Pulmonary artery endothelial cell (primary cell): ENCODE data around the gene ZNG1E. TPM values are rescaled to one million over a fixed set of nuclear protein-coding genes. Genes with fewer than 3 reads are reported as not detected.
"Not testable (repeated sequence)": the region's sequence is repeated elsewhere in the genome, so short reads cannot be mapped to it uniquely, and the experiment has no call there.

ENCODE experiments used
- DNase-seq: peaks from one replicate; pipeline ENCODE4 v3.0.0-alpha.2; 2011; ENCODE audit warnings: low read depth, low spot score
- total RNA-seq: library from RNA; depleted of rRNA; stranded (reverse); fragments of >200 nt; gene quantifications from 2 replicates; pipeline ENCODE4 v1.2.3, GENCODE V29; 2014

The ZNG1E gene
- total RNA-seq, result 24.9 and 34.7 TPM in 2 replicates

DNA sequence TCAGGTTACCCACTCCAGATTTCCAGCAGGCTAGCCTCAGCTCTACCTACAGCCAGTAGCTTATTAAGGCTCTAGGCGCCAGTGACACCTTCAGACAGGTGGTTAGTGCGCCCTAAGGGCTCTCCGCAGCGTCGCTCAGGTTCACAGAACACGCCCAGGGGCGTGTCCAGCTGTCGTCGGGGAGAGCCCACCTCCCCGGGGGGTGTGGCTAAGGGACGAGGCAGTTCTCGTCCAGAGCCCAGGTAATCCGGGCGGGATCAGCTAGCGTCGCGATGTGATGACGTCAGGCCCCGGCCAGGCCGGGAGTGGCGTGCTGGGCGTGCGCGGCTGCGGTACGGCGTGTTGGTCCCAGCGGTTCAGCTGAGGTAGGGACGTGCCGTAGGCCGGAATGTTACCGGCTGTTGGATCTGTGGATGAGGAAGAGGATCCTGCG, at the start of gene ZNG1E:
ZNG1E (plus strand) TSS at position 340 of the 433 bp plus-strand sequence; CDS start at position 389, 49 bp downstream.
- not testable (repeated sequence) for DNase-seq

DNA sequence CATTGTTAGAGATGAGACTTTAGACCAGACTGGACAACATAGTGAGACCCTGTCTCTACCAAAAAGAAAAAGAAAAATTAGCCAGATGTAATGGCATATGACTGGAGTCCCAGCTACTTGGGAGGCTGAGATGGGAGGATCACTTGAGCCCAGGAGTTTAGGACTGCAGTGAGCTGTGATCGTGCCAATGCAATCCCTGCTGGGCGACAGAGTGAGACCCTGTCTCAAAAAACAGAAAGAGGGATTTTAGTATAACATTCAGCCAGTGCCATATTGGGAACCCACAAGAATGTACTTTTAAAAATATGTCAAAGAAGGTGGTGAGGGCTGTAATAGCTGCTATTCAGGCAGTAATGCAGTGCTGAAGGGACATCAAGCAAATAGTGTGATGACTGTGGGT, 2.1 kb upstream of the ZNG1E start:
- not testable (repeated sequence) for DNase-seq

DNA sequence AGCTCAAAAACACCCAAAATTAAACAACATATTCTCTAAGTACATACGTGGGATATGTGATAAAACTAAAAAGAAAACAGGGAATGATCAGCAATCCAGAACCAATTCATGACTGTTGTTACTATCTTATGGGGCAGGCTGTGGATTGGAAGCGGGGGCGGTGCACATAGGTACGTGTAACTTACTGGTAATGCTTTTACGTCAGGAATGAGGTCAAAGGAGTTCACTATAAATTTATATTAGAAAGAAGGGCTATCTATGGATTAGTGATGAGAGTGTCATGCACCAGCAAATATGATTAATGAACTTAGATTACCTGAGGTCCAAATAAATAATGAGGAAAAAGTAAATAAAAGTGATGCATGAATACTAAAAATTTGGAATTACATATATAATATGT, 710 bp upstream of the ZNG1E start:
- not testable (repeated sequence) for DNase-seq

DNA sequence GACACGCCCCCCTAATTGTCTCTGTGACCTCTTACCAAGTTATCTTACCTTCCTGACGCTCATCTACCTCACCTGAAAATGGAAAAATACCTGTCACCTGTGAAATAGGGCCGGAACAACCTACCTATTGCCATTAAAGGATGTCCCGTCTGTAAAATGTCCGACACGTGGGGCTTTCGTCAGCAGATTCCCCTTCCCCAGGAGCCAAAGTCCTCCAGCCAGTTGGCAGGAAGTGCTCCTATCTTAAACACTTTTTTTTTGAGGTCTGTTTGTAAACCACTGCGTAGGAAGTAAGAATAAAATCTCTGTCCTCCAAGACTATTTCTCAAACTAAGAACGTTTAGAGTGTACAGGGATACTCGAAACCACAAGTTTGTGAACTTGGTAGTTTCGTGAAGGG, 661 bp downstream of the ZNG1E start:
- not testable (repeated sequence) for DNase-seq

DNA sequence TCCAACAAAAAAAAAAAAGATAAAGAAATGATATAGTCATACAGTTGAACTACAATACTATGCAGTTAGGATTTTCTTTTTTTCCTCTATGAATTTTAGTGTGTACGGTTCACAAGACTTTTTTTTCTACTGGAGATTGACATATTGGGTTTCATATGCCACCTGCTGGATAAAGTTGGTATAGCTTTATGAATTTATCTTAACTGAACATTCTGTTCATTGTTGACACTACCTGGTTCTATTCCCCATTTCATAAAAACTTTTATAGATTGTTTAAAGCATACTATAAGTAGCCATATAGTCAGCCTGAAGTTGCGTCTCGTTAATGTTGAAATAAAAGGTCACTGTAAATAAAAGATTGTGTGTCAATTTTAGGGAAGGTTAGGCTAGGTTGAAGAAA, 2.8 kb downstream of the ZNG1E start:
- not testable (repeated sequence) for DNase-seq

DNA sequence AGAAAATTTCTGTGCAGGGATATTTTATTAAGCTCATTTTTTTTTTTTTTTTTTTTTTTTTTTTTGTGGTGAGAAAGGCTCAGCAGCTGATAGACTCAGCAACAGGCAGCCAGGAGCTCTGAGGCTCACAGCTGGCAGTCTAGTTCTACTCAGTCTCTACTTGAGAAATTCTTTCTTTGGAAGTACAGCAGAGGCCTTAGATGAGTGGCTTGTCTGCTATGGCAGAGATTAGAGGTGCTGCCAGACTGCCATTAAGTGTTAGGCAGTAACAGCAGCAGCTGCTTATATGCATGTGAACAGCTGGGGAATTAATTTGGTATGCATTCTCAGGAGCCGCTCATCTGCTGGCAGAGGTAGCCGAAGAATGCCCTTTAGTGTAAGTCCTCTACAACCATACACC, 27.8 kb downstream of the ZNG1E start:
- DNase-seq, result not testable (repeated sequence)

DNA sequence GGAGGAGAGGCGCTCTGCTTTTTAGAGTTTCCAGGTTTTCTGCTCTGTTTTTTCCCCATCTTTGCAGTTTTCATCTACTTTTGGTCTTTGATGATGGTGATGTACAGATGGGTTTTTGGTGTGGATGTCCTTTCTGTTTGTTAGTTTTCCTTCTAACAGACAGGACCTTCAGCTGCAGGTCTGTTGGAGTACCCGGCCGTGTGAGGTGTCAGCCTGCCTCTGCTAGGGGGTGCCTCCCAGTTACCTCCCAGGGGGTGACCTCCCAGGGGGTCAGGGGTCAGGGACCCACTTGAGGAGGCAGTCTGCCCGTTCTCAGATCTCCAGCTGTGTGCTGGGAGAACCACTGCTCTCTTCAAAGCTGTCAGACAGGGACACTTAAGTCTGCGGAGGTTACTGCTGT, 38.7 kb downstream of the ZNG1E start:
- DNase-seq, result not testable (repeated sequence)

DNA sequence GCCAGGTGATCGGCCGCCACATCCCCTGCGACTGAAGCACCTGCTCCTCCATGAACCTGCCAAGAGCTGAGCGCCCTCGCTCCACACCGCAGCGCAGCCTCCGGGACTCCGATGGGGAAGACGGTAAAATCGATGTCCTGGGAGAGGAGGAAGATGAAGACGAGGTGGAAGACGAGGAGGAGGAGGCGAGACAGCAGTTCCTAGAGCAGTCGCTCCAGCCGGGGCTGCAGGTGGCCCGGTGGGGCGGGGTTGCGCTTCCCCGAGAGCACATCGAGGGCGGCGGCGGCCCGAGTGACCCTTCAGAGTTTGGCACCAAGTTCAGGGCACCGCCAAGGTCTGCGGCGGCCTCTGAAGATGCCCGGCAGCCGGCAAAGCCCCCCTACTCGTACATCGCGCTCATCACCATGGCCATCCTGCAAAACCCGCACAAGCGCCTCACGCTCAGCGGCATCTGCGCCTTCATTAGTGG, 61.4 kb downstream of the ZNG1E start, which contains the start of gene FOXD4L4:
FOXD4L4 (plus strand) TSS at position 51 of the 469 bp plus-strand sequence; CDS start at position 51, 0 bp downstream.
- not testable (repeated sequence) for DNase-seq

DNA sequence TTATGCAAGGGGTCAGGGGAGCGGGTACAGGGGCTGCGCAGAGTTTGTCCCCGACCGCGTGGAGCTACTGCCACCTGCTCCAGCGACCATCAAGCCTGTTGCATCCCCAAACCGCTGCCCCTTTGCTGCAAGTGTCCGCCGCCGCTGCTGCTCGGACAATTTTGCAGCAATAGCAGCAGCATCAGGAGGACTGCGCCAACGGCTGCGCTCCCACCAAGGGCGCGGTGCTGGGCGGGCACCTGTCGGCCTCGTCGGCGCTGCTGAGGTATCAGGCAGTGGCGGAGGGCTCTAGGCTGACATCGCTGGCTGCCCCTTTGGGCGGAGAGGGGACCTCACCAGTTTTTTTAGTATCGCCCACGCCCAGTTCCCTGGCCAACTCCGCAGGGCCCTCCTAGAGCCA, 62.4 kb downstream of the ZNG1E start:
- not testable (repeated sequence) for DNase-seq

Other genes starting within 250 kb of the ZNG1E start
- gene FOXD4L4, start 61.2 kb downstream of the ZNG1E start, total RNA-seq, result 0.20 and 0.25 TPM in 2 replicates